GM12892 (cell line): ENCODE results near the gene EHBP1.

Experiments used
- POLR2A ChIP-seq: IDR thresholded peaks from 2 replicates; pipeline ENCODE4 v1.6.1; 2011; ENCODE audit warnings: low read depth, low read length, control low read depth
- POLR2AphosphoS5 ChIP-seq: IDR thresholded peaks from 2 replicates; pipeline ENCODE4 v1.6.1; 2011; ENCODE audit warnings: low read depth, low read length, control low read depth

GRCh38 chr2:62733546-62733945, 28.0 kb downstream of the EHBP1 start:
- TF ChIP-seq POLR2A (no peak), POLR2AphosphoS5 (no peak)
